HFF-Myc (cell line): Measurements from ENCODE around the gene EIF4A3.

Source experiments
- DNase-seq: peaks from one replicate; pipeline ENCODE4 v3.0.0-alpha.2; 2011; ENCODE audit warnings: low read depth; ENCODE audit errors: extremely low read depth
- H3K4me3 ChIP-seq: replicated peaks from 2 replicates; pipeline ENCODE4 v1.5.1; 2011; ENCODE audit warnings: low read depth, mild to moderate bottlenecking, control low read depth, low read length
- CTCF ChIP-seq: IDR thresholded peaks from 2 replicates; pipeline ENCODE4 v1.5.1; 2012; ENCODE audit warnings: mild to moderate bottlenecking, low read depth, low read length, control low read depth; ENCODE audit errors: missing control alignments

The EIF4A3 gene

GRCh38 chr17:80147035-80147822 lies at the start of gene EIF4A3:
Gene EIF4A3 (minus strand): TSS chr17:80147128. CDS start chr17:80146961, 167 bp downstream.
- peak; percentile 97 for DNase-seq
- peak within 1 kb of the TSS; percentile 86 for H3K4me3 ChIP-seq
- no peak for TF ChIP-seq CTCF

- DNase-seq = no peak
- no peak for TF ChIP-seq CTCF
- H3K4me3 ChIP-seq = no peak overlapping the region
Measured at GRCh38 chr17:80196652-80197051, 49.7 kb upstream of the EIF4A3 start.

GRCh38 chr17:80195671-80196529 lies 49.0 kb upstream of the EIF4A3 start:
- TF ChIP-seq CTCF = peak; percentile 93
- no peak for DNase-seq
- no peak overlapping the region for H3K4me3 ChIP-seq

- no peak for DNase-seq
- TF ChIP-seq CTCF = no peak
- no peak overlapping the region for H3K4me3 ChIP-seq
Measured at GRCh38 chr17:80195141-80195540, 48.2 kb upstream of the EIF4A3 start.

- TF ChIP-seq CTCF = no peak
- no peak overlapping the region for H3K4me3 ChIP-seq
- DNase-seq = no peak
Measured at GRCh38 chr17:80191865-80192661, 45.1 kb upstream of the EIF4A3 start.

- no peak for TF ChIP-seq CTCF
Measured at GRCh38 chr17:80191192-80191591, 44.3 kb upstream of the EIF4A3 start.

More at GRCh38 chr17:80191192-80191591, 44.3 kb upstream of the EIF4A3 start:
- DNase-seq = no peak
- H3K4me3 ChIP-seq = no peak overlapping the region
